Urinary bladder (tissue), 4 donors: Measurements from ENCODE around the gene C10orf90. TPM values are rescaled to one million over a fixed set of nuclear protein-coding genes. Genes with fewer than 3 reads are reported as not detected.

Source experiments
- DNase-seq: peaks from one replicate; pipeline ENCODE4 v3.0.0-alpha.2; 2015; ENCODE audit errors: extremely low spot score
- H3K27ac ChIP-seq: one replicate; pipeline ENCODE4 v1.5.1; 2013; ENCODE audit warnings: low read depth, mild to moderate bottlenecking, moderate library complexity
- H3K36me3 ChIP-seq: one replicate; pipeline ENCODE4 v1.6.1; 2013; ENCODE audit warnings: mild to moderate bottlenecking, moderate library complexity; ENCODE audit not compliant: insufficient read depth
- H3K4me1 ChIP-seq: one replicate; pipeline ENCODE4 v1.6.1; 2013; ENCODE audit warnings: mild to moderate bottlenecking, moderate library complexity; ENCODE audit not compliant: insufficient read depth
- H3K4me3 ChIP-seq: one replicate; pipeline ENCODE4 v1.5.1; 2013; ENCODE audit warnings: low read depth, low read length
- WGBS: extraction: QIAGEN DNeasy Blood & Tissue Kit; methylation state at CpG from one replicate; pipeline ENCODE4 v1.1.7; 2013; 5-methylcytosine and 5-hydroxymethylcytosine counted together
- polyA plus RNA-seq: library from polyadenylated mRNA; stranded (reverse); fragments of 200-250 nt; gene quantifications from one replicate; pipeline ENCODE4 v1.2.3, GENCODE V29; 2013
- total RNA-seq: library from RNA; depleted of rRNA; stranded (reverse); fragments of >200 nt; gene quantifications from one replicate; pipeline ENCODE4 v1.2.3, GENCODE V29; 2014
- donor health status: healthy with polysubstance abuse.
- donor health status: healthy.

C10orf90 gene
- total and polyA plus RNA-seq, 2 donors: 0.85 TPM; not detected in 1

GRCh38 chr10:126663880-126664279 lies 6.6 kb downstream of the C10orf90 start:
- Histone ChIP-seq H3K36me3 (no peaks in the 10 kb centered on the region), H3K4me3 (no peak overlapping the region), H3K4me1 (no peaks in the 10 kb centered on the region), H3K27ac (no peak overlapping the region)
- 55% methylated on average over 5 of the region's 5 CpGs for WGBS
- DNase-seq: no peak

GRCh38 chr10:126663328-126663727 lies 7.2 kb downstream of the C10orf90 start:
- no peaks in the 10 kb centered on the region for H3K36me3 ChIP-seq
- WGBS: 66% methylated on average over 9 of the region's 9 CpGs
- H3K27ac ChIP-seq: no peak overlapping the region
- no peak for DNase-seq
- no peak overlapping the region for H3K4me3 ChIP-seq
- H3K4me1 ChIP-seq: no peaks in the 10 kb centered on the region

GRCh38 chr10:126661841-126662515 lies 8.5 kb downstream of the C10orf90 start:
- 72% methylated on average over 4 of the region's 4 CpGs for WGBS
- H3K27ac ChIP-seq: no peak overlapping the region
- no peaks in the 10 kb centered on the region for H3K36me3 ChIP-seq
- DNase-seq: no peak
- H3K4me3 ChIP-seq: no peak overlapping the region
- no peaks in the 10 kb centered on the region for H3K4me1 ChIP-seq

GRCh38 chr10:126661356-126661755 lies 9.1 kb downstream of the C10orf90 start:
- Histone ChIP-seq H3K4me3 (no peak overlapping the region), H3K27ac (no peak overlapping the region), H3K36me3 (no peaks in the 10 kb centered on the region), H3K4me1 (no peaks in the 10 kb centered on the region)
- 72% methylated on average over 1 of the region's 1 CpG for WGBS
- DNase-seq: no peak

GRCh38 chr10:126659750-126660149 lies 10.7 kb downstream of the C10orf90 start:
- H3K36me3 ChIP-seq: no peaks in the 10 kb centered on the region

GRCh38 chr10:126658928-126659327 lies 11.6 kb downstream of the C10orf90 start:
- 85% methylated on average over 4 of the region's 4 CpGs for WGBS

More at GRCh38 chr10:126659750-126660149, 10.7 kb downstream of the C10orf90 start:
- 61% methylated on average over 4 of the region's 4 CpGs for WGBS
- Histone ChIP-seq H3K4me1 (no peaks in the 10 kb centered on the region), H3K27ac (no peak overlapping the region), H3K4me3 (no peak overlapping the region)
- no peak for DNase-seq

GRCh38 chr10:126654579-126654978 lies 15.9 kb downstream of the C10orf90 start:
- no peak for DNase-seq
- 67% methylated on average over 2 of the region's 2 CpGs for WGBS
- no peak overlapping the region for H3K4me3 ChIP-seq
- H3K36me3 ChIP-seq: no peaks in the 10 kb centered on the region
- no peak overlapping the region for H3K27ac ChIP-seq
- H3K4me1 ChIP-seq: no peaks in the 10 kb centered on the region

More at GRCh38 chr10:126658928-126659327, 11.6 kb downstream of the C10orf90 start:
- Histone ChIP-seq H3K4me1 (no peaks in the 10 kb centered on the region), H3K36me3 (no peaks in the 10 kb centered on the region), H3K27ac (no peak overlapping the region), H3K4me3 (no peak overlapping the region)
- DNase-seq: no peak

- 74% methylated on average over 3 of the region's 3 CpGs for WGBS
- Histone ChIP-seq H3K27ac (no peak overlapping the region), H3K4me1 (no peaks in the 10 kb centered on the region), H3K36me3 (no peaks in the 10 kb centered on the region), H3K4me3 (no peak overlapping the region)
- DNase-seq: no peak
Measured at GRCh38 chr10:126651467-126651866, 19.0 kb downstream of the C10orf90 start.

- Histone ChIP-seq H3K36me3 (no peaks in the 10 kb centered on the region), H3K4me1 (no peaks in the 10 kb centered on the region), H3K27ac (no peak overlapping the region), H3K4me3 (no peak overlapping the region)
- WGBS: 81% methylated on average over 7 of the region's 7 CpGs
- no peak for DNase-seq
Measured at GRCh38 chr10:126650161-126650560, 20.3 kb downstream of the C10orf90 start.

- H3K27ac ChIP-seq: no peak overlapping the region
- DNase-seq: no peak
- no peaks in the 10 kb centered on the region for H3K4me1 ChIP-seq
- H3K4me3 ChIP-seq: no peak overlapping the region
- H3K36me3 ChIP-seq: no peaks in the 10 kb centered on the region
- WGBS: 84% methylated on average over 5 of the region's 5 CpGs
Measured at GRCh38 chr10:126647116-126647515, 23.4 kb downstream of the C10orf90 start.

GRCh38 chr10:126646110-126646509 lies 24.4 kb downstream of the C10orf90 start:
- Histone ChIP-seq H3K36me3 (no peaks in the 10 kb centered on the region), H3K4me1 (no peaks in the 10 kb centered on the region), H3K4me3 (no peak overlapping the region), H3K27ac (no peak overlapping the region)
- 48% methylated on average over 4 of the region's 4 CpGs for WGBS
- no peak for DNase-seq

- 75% methylated on average over 3 of the region's 3 CpGs for WGBS
- no peak overlapping the region for H3K4me3 ChIP-seq
- no peak overlapping the region for H3K27ac ChIP-seq
- no peak for DNase-seq
- H3K36me3 ChIP-seq: no peaks in the 10 kb centered on the region
- H3K4me1 ChIP-seq: no peaks in the 10 kb centered on the region
Measured at GRCh38 chr10:126640401-126640800, 30.1 kb downstream of the C10orf90 start.

- H3K4me1 ChIP-seq: no peaks in the 10 kb centered on the region
- H3K27ac ChIP-seq: no peak overlapping the region
- no peak overlapping the region for H3K4me3 ChIP-seq
- 92% methylated on average over 9 of the region's 9 CpGs for WGBS
- no peaks in the 10 kb centered on the region for H3K36me3 ChIP-seq
- DNase-seq: no peak
Measured at GRCh38 chr10:126639084-126639483, 31.4 kb downstream of the C10orf90 start.

- no peak overlapping the region for H3K27ac ChIP-seq
- 66% methylated on average over 6 of the region's 6 CpGs for WGBS
- no peak for DNase-seq
- H3K36me3 ChIP-seq: no peaks in the 10 kb centered on the region
- no peak overlapping the region for H3K4me3 ChIP-seq
- no peaks in the 10 kb centered on the region for H3K4me1 ChIP-seq
Measured at GRCh38 chr10:126638542-126638941, 32.0 kb downstream of the C10orf90 start.
